ENCODE data around the gene OSTN. TPM values are rescaled to one million over a fixed set of nuclear protein-coding genes. Genes with fewer than 3 reads are reported as not detected.

OSTN gene
- total RNA-seq, 2 donors from 2014 or later, result not detected

- no peak for DNase-seq (ENCODE audit: low spot score)
Observed at GRCh38 chr3:191280111-191280510, 81.1 kb downstream of the OSTN start.

GRCh38 chr3:191280882-191281281 lies 81.8 kb downstream of the OSTN start:
- ATAC-seq (ENCODE audit: insufficient number of reproducible peaks, low FRiP score, low read depth), result no peak
- H3K4me1 ChIP-seq (ENCODE audit: control insufficient read depth in 1 of 2, low read depth in 2 of 2), result no peaks in the 10 kb centered on the region

More at GRCh38 chr3:191280111-191280510, 81.1 kb downstream of the OSTN start:
- H3K27ac ChIP-seq, result no peak overlapping the region
- H3K27me3 ChIP-seq (replicated peaks; ENCODE audit: insufficient read depth), result no peaks in the 10 kb centered on the region
- no peaks in the 10 kb centered on the region for H3K36me3 ChIP-seq
- TF ChIP-seq CTCF (IDR thresholded peaks at IDR 0.05), result no peak
- no peaks in the 10 kb centered on the region for H3K9me3 ChIP-seq
- H3K4me1 ChIP-seq (ENCODE audit: control insufficient read depth in 1 of 2, low read depth in 2 of 2), result no peaks in the 10 kb centered on the region
- no peak for ATAC-seq (ENCODE audit: insufficient number of reproducible peaks, low FRiP score, low read depth)
- H3K4me3 ChIP-seq, result no peak overlapping the region

GRCh38 chr3:191282251-191283185 lies 83.5 kb downstream of the OSTN start:
- Histone ChIP-seq H3K36me3 (no peaks in the 10 kb centered on the region), H3K27ac (no peak overlapping the region), H3K4me1 (ENCODE audit: control insufficient read depth in 1 of 2, low read depth in 2 of 2) (no peaks in the 10 kb centered on the region), H3K4me3 (no peak overlapping the region), H3K27me3 (replicated peaks; ENCODE audit: insufficient read depth) (no peaks in the 10 kb centered on the region), H3K9me3 (no peaks in the 10 kb centered on the region)
- ATAC-seq (ENCODE audit: insufficient number of reproducible peaks, low FRiP score, low read depth), result no peak
- no peak for DNase-seq (ENCODE audit: low spot score)
- TF ChIP-seq CTCF (IDR thresholded peaks at IDR 0.05), result no peak

More at GRCh38 chr3:191280882-191281281, 81.8 kb downstream of the OSTN start:
- TF ChIP-seq CTCF (IDR thresholded peaks at IDR 0.05), result no peak
- Histone ChIP-seq H3K36me3 (no peaks in the 10 kb centered on the region), H3K27ac (no peak overlapping the region), H3K4me3 (no peak overlapping the region), H3K9me3 (no peaks in the 10 kb centered on the region), H3K27me3 (replicated peaks; ENCODE audit: insufficient read depth) (no peaks in the 10 kb centered on the region)
- DNase-seq (ENCODE audit: low spot score), result no peak

- H3K27me3 ChIP-seq (replicated peaks; ENCODE audit: insufficient read depth), result no peaks in the 10 kb centered on the region
- no peaks in the 10 kb centered on the region for H3K36me3 ChIP-seq
- DNase-seq (ENCODE audit: low spot score) (no peak), ATAC-seq (ENCODE audit: insufficient number of reproducible peaks, low FRiP score, low read depth) (no peak)
- TF ChIP-seq CTCF (IDR thresholded peaks at IDR 0.05), result no peak
- no peaks in the 10 kb centered on the region for H3K4me1 ChIP-seq (ENCODE audit: control insufficient read depth in 1 of 2, low read depth in 2 of 2)
- H3K4me3 ChIP-seq, result no peak overlapping the region
- no peaks in the 10 kb centered on the region for H3K9me3 ChIP-seq
- no peak overlapping the region for H3K27ac ChIP-seq
Observed at GRCh38 chr3:191283400-191283799, 84.4 kb downstream of the OSTN start.

- no peak overlapping the region for H3K27ac ChIP-seq
Observed at GRCh38 chr3:191290311-191291025, 91.4 kb downstream of the OSTN start.

More at GRCh38 chr3:191290311-191291025, 91.4 kb downstream of the OSTN start:
- Histone ChIP-seq H3K27me3 (replicated peaks; ENCODE audit: insufficient read depth) (no peaks in the 10 kb centered on the region), H3K4me3 (peak overlapping the region; percentile 18), H3K36me3 (no peaks in the 10 kb centered on the region), H3K4me1 (ENCODE audit: control insufficient read depth in 1 of 2, low read depth in 2 of 2) (no peaks in the 10 kb centered on the region), H3K9me3 (no peaks in the 10 kb centered on the region)
- DNase-seq (ENCODE audit: low spot score) (no peak), ATAC-seq (ENCODE audit: insufficient number of reproducible peaks, low FRiP score, low read depth) (no peak)
- no peak for TF ChIP-seq CTCF (IDR thresholded peaks at IDR 0.05)

Measured in thoracic aorta (tissue), 2 donors.